ENCODE measurements around the gene ZNF445.
"Not testable (repeated sequence)": the region's sequence is repeated elsewhere in the genome, so short reads cannot be mapped to it uniquely, and the experiment has no call there.

Gene ZNF445

GRCh38 chr3:44411031-44411645 lies 66.3 kb downstream of the ZNF445 start:
- DNase-seq (ENCODE audit: insufficient read length) (no peak), FAIRE-seq (no peak)
- TF ChIP-seq POLR2A (IDR thresholded peaks at IDR 0.05; ENCODE audit: low read depth, low read length) = no peak
- no peak for TF ChIP-seq POLR2AphosphoS5 (IDR thresholded peaks at IDR 0.05; ENCODE audit: low read depth, low read length)
- no peak for TF ChIP-seq TAF1 (IDR thresholded peaks at IDR 0.05; ENCODE audit: borderline replicate concordance, low read depth, low read length)

GRCh38 chr3:44409640-44410410 lies 67.6 kb downstream of the ZNF445 start:
- no peak for FAIRE-seq
- no peak for TF ChIP-seq TAF1 (IDR thresholded peaks at IDR 0.05; ENCODE audit: borderline replicate concordance, low read depth, low read length)
- no peak for TF ChIP-seq POLR2A (IDR thresholded peaks at IDR 0.05; ENCODE audit: low read depth, low read length)
- TF ChIP-seq POLR2AphosphoS5 (IDR thresholded peaks at IDR 0.05; ENCODE audit: low read depth, low read length) = no peak
- no peak for DNase-seq (ENCODE audit: insufficient read length)

- TF ChIP-seq POLR2A (IDR thresholded peaks at IDR 0.05; ENCODE audit: low read depth, low read length) (no peak), TAF1 (IDR thresholded peaks at IDR 0.05; ENCODE audit: borderline replicate concordance, low read depth, low read length) (no peak), POLR2AphosphoS5 (IDR thresholded peaks at IDR 0.05; ENCODE audit: low read depth, low read length) (no peak)
- DNase-seq (ENCODE audit: insufficient read length) = no peak
- no peak for FAIRE-seq
These were observed 74.9 kb downstream of the ZNF445 start for GRCh38 chr3:44402548-44402947.

GRCh38 chr3:44400771-44401170 lies 76.7 kb downstream of the ZNF445 start:
- DNase-seq (ENCODE audit: insufficient read length) (no peak), FAIRE-seq (no peak)
- TF ChIP-seq TAF1 (IDR thresholded peaks at IDR 0.05; ENCODE audit: borderline replicate concordance, low read depth, low read length) = no peak
- TF ChIP-seq POLR2A (IDR thresholded peaks at IDR 0.05; ENCODE audit: low read depth, low read length) = no peak
- no peak for TF ChIP-seq POLR2AphosphoS5 (IDR thresholded peaks at IDR 0.05; ENCODE audit: low read depth, low read length)

GRCh38 chr3:44398853-44399252 lies 78.6 kb downstream of the ZNF445 start:
- FAIRE-seq (no peak), DNase-seq (ENCODE audit: insufficient read length) (no peak)
- TF ChIP-seq POLR2AphosphoS5 (IDR thresholded peaks at IDR 0.05; ENCODE audit: low read depth, low read length) = no peak
- no peak for TF ChIP-seq TAF1 (IDR thresholded peaks at IDR 0.05; ENCODE audit: borderline replicate concordance, low read depth, low read length)
- TF ChIP-seq POLR2A (IDR thresholded peaks at IDR 0.05; ENCODE audit: low read depth, low read length) = no peak

- FAIRE-seq; DNase-seq (ENCODE audit: insufficient read length): not testable (repeated sequence)
These were observed 79.2 kb downstream of the ZNF445 start for GRCh38 chr3:44398271-44398670.

GRCh38 chr3:44396200-44397171 lies 81.0 kb downstream of the ZNF445 start:
- DNase-seq (ENCODE audit: insufficient read length) (no peak), FAIRE-seq (no peak)
- TF ChIP-seq TAF1 (IDR thresholded peaks at IDR 0.05; ENCODE audit: borderline replicate concordance, low read depth, low read length) = no peak
- no peak for TF ChIP-seq POLR2AphosphoS5 (IDR thresholded peaks at IDR 0.05; ENCODE audit: low read depth, low read length)
- TF ChIP-seq POLR2A (IDR thresholded peaks at IDR 0.05; ENCODE audit: low read depth, low read length) = no peak

GRCh38 chr3:44395714-44396113 lies 81.8 kb downstream of the ZNF445 start:
- TF ChIP-seq POLR2A (IDR thresholded peaks at IDR 0.05; ENCODE audit: low read depth, low read length) = no peak
- no peak for FAIRE-seq

GRCh38 chr3:44392489-44392888 lies 85.0 kb downstream of the ZNF445 start:
- TF ChIP-seq POLR2A (IDR thresholded peaks at IDR 0.05; ENCODE audit: low read depth, low read length) (no peak), POLR2AphosphoS5 (IDR thresholded peaks at IDR 0.05; ENCODE audit: low read depth, low read length) (no peak), TAF1 (IDR thresholded peaks at IDR 0.05; ENCODE audit: borderline replicate concordance, low read depth, low read length) (no peak)
- no peak for FAIRE-seq
- no peak for DNase-seq (ENCODE audit: insufficient read length)

More at GRCh38 chr3:44395714-44396113, 81.8 kb downstream of the ZNF445 start:
- no peak for DNase-seq (ENCODE audit: insufficient read length)

- no peak for FAIRE-seq
- TF ChIP-seq POLR2AphosphoS5 (IDR thresholded peaks at IDR 0.05; ENCODE audit: low read depth, low read length) = no peak
- DNase-seq (ENCODE audit: insufficient read length) = no peak
These were observed 90.1 kb downstream of the ZNF445 start for GRCh38 chr3:44387404-44387803.

Measured in GM12892 (cell line).